ENCODE data around the gene CD247.

The CD247 gene

GRCh38 chr1:167427848-167428247, 90.5 kb downstream of the CD247 start:
- DNase-seq (ENCODE audit: low read depth): no peak
- no peak overlapping the region for H3K4me3 ChIP-seq (ENCODE audit: low read depth, low read length)
- no peak for TF ChIP-seq CTCF (IDR thresholded peaks at IDR 0.05; ENCODE audit: low read depth, low read length)
- no peak for TF ChIP-seq MYC (IDR thresholded peaks at IDR 0.05; ENCODE audit: low read depth, low read length)
- no peak for TF ChIP-seq POLR2A (IDR thresholded peaks at IDR 0.05; ENCODE audit: extremely low read depth, insufficient read length)
- no peak for TF ChIP-seq MAX (IDR thresholded peaks at IDR 0.05; ENCODE audit: low read depth, low read length)

GRCh38 chr1:167426716-167427115, 91.6 kb downstream of the CD247 start:
- no peak overlapping the region for H3K4me3 ChIP-seq (ENCODE audit: low read depth, low read length)
- DNase-seq (ENCODE audit: low read depth): no peak
- TF ChIP-seq MYC (IDR thresholded peaks at IDR 0.05; ENCODE audit: low read depth, low read length) (no peak), POLR2A (IDR thresholded peaks at IDR 0.05; ENCODE audit: extremely low read depth, insufficient read length) (no peak), MAX (IDR thresholded peaks at IDR 0.05; ENCODE audit: low read depth, low read length) (no peak), CTCF (IDR thresholded peaks at IDR 0.05; ENCODE audit: low read depth, low read length) (no peak)

- DNase-seq (ENCODE audit: low read depth): no peak
- H3K4me3 ChIP-seq (ENCODE audit: low read depth, low read length): no peak overlapping the region
- TF ChIP-seq POLR2A (IDR thresholded peaks at IDR 0.05; ENCODE audit: extremely low read depth, insufficient read length) (no peak), MAX (IDR thresholded peaks at IDR 0.05; ENCODE audit: low read depth, low read length) (no peak), CTCF (IDR thresholded peaks at IDR 0.05; ENCODE audit: low read depth, low read length) (no peak), MYC (IDR thresholded peaks at IDR 0.05; ENCODE audit: low read depth, low read length) (no peak)
Observed at GRCh38 chr1:167425482-167425881, 92.8 kb downstream of the CD247 start.

- no peak for TF ChIP-seq MAX (IDR thresholded peaks at IDR 0.05; ENCODE audit: low read depth, low read length)
- no peak for TF ChIP-seq CTCF (IDR thresholded peaks at IDR 0.05; ENCODE audit: low read depth, low read length)
- no peak overlapping the region for H3K4me3 ChIP-seq (ENCODE audit: low read depth, low read length)
- DNase-seq (ENCODE audit: low read depth): no peak
Observed at GRCh38 chr1:167423684-167424619, 94.4 kb downstream of the CD247 start.

- no peak for DNase-seq (ENCODE audit: low read depth)
Observed at GRCh38 chr1:167420510-167420909, 97.8 kb downstream of the CD247 start.

More at GRCh38 chr1:167420510-167420909, 97.8 kb downstream of the CD247 start:
- TF ChIP-seq MYC (IDR thresholded peaks at IDR 0.05; ENCODE audit: low read depth, low read length): no peak
- no peak for TF ChIP-seq POLR2A (IDR thresholded peaks at IDR 0.05; ENCODE audit: extremely low read depth, insufficient read length)
- no peak for TF ChIP-seq CTCF (IDR thresholded peaks at IDR 0.05; ENCODE audit: low read depth, low read length)
- H3K4me3 ChIP-seq (ENCODE audit: low read depth, low read length): no peak overlapping the region

Data from NB4 (cell line).